ENCODE measurements around the gene LAMC3. TPM values are rescaled to one million over a fixed set of nuclear protein-coding genes. Genes with fewer than 3 reads are reported as not detected.

The LAMC3 gene
- total RNA-seq, 2 experiments from 2014 or later = 0.66 to 1.7 TPM

GRCh38 chr9:130961511-130962300 lies 47.3 kb upstream of the LAMC3 start:
- no peak for ATAC-seq (ENCODE audit: poor library complexity)
- POLR2A ChIA-PET = no interaction called here
- Mint-ChIP-seq H3K36me3 (ENCODE audit: low read depth) (no peaks in the 10 kb centered on the region), H3K27me3 (no peaks in the 10 kb centered on the region), H3K9me3 (no peaks in the 10 kb centered on the region), H3K4me1 (ENCODE audit: low read depth) (no peaks in the 10 kb centered on the region), H3K4me3 (no peak overlapping the region), H3K27ac (no peak overlapping the region)
- intact Hi-C loops (cut with DNase I, micrococcal nuclease) = no loop called here
- Histone ChIP-seq H3K36me3 (ENCODE audit: insufficient read depth, low read length) (no peaks in the 10 kb centered on the region), H3K9me3 (ENCODE audit: control insufficient read depth in 1 of 2, insufficient read depth in 1 of 2, low read length in 2 of 2) (peaks cover 0 to 28% of the 10 kb centered on the region in 2 experiments), H3K27me3 (ENCODE audit: control insufficient read depth in 1 of 2, insufficient read depth in 2 of 2, low read length in 2 of 2) (peaks cover 0 to 4% of the 10 kb centered on the region in 2 experiments), H3K27ac (ENCODE audit: low read depth in 1 of 2, low read length in 2 of 2) (no peak overlapping the region), H3K4me3 (ENCODE audit: low read length) (no peak overlapping the region), H3K4me1 (ENCODE audit: insufficient read depth, low read length) (no peaks in the 10 kb centered on the region)
- CTCF ChIA-PET = no interaction called here
- TF ChIP-seq CTCF (IDR thresholded peaks at IDR 0.05) = no peak
- no peak for DNase-seq

DNA sequence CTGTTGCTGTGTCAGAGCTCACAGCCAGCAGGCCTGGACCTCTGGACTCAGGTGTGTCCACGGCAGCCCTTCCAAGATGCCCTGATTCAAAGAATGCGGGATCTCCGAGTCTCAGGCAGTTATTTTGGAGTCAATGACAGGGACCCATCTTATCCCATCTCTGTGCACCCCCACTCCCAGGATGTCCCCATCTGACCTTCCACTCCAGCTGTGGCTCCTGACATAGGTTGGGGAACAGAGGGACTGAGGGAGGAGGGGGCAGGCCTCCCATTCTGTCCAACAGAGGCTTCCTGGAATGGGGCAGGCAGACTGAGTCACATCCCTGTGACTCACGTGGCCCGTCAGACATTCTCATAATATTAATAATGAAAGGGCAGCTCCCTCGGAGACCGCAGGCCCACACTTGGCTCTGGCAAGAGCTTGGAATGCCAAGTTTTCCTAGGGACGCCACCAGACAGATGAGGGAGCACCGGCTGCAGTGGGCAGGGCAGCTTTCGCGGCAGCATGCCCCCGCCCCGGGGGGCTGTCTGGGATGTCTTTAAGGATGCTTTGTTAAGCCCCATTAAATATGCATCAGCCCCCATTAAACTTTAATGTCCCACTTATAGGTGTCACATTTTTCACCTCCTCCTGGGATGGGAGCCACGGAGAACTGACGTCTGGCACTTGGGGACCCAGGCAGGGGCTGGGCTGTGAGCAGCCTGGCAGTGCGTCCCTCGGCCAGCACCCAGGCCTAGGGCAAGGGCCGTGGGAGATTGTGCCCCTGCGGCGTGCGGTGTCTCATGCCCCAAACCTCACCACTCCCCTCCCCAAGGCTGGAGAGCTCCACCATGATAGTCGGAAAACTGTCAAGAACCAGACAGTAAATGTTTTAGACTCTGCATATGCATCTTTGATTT lies 46.3 kb upstream of the LAMC3 start:
- POLR2A ChIA-PET = no interaction called here
- intact Hi-C loops (cut with DNase I, micrococcal nuclease) = no loop called here
- Mint-ChIP-seq H3K27me3 (no peaks in the 10 kb centered on the region), H3K36me3 (ENCODE audit: low read depth) (no peaks in the 10 kb centered on the region), H3K9me3 (no peaks in the 10 kb centered on the region), H3K27ac (no peak overlapping the region), H3K4me1 (ENCODE audit: low read depth) (no peaks in the 10 kb centered on the region), H3K4me3 (no peak overlapping the region)
- TF ChIP-seq CTCF (IDR thresholded peaks at IDR 0.05) = no peak
- Histone ChIP-seq H3K4me1 (ENCODE audit: insufficient read depth, low read length) (no peaks in the 10 kb centered on the region), H3K9me3 (ENCODE audit: control insufficient read depth in 1 of 2, insufficient read depth in 1 of 2, low read length in 2 of 2) (peaks cover 0 to 22% of the 10 kb centered on the region in 2 experiments), H3K4me3 (ENCODE audit: low read length) (no peak overlapping the region), H3K27me3 (ENCODE audit: control insufficient read depth in 1 of 2, insufficient read depth in 2 of 2, low read length in 2 of 2) (peaks cover 0 to 4% of the 10 kb centered on the region in 2 experiments), H3K36me3 (ENCODE audit: insufficient read depth, low read length) (no peaks in the 10 kb centered on the region), H3K27ac (ENCODE audit: low read depth in 1 of 2, low read length in 2 of 2) (no peak overlapping the region)
- CTCF ChIA-PET = no interaction called here
- ATAC-seq (ENCODE audit: poor library complexity) (no peak), DNase-seq (no peak)

DNA sequence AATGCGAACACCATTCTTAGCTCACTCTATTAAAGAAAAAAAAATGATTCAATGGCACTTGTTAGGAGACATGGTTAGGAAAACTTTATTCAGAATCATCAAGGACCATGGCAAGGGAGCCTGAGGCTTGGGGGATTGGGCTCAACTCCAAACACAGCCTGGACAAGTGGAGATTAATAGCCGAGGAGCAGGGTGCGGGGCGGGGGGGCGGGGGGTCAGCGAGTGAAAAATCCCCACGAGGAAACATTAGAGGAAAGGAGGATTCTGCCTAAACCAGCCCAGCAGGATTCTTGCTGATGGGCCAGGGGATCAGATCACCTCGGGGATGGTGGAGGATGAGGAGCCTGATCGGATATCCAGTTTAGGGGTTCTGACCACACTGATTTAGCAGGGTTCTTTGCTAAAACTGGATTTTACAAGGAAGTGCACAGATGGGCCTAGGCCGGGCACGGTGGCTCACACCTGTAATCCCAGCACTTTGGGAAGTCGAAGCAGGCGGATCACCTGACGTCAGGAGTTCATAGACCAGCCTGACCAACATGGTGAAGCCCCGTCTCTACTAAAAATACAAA lies 45.6 kb upstream of the LAMC3 start:
- Mint-ChIP-seq H3K27ac (no peak overlapping the region), H3K4me3 (no peak overlapping the region), H3K27me3 (no peaks in the 10 kb centered on the region), H3K36me3 (ENCODE audit: low read depth) (no peaks in the 10 kb centered on the region), H3K9me3 (no peaks in the 10 kb centered on the region), H3K4me1 (ENCODE audit: low read depth) (no peaks in the 10 kb centered on the region)
- Histone ChIP-seq H3K36me3 (ENCODE audit: insufficient read depth, low read length) (no peaks in the 10 kb centered on the region), H3K27me3 (ENCODE audit: control insufficient read depth in 1 of 2, insufficient read depth in 2 of 2, low read length in 2 of 2) (peaks cover 0 to 4% of the 10 kb centered on the region in 2 experiments), H3K27ac (ENCODE audit: low read depth in 1 of 2, low read length in 2 of 2) (no peak overlapping the region), H3K4me1 (ENCODE audit: insufficient read depth, low read length) (no peaks in the 10 kb centered on the region), H3K9me3 (ENCODE audit: control insufficient read depth in 1 of 2, insufficient read depth in 1 of 2, low read length in 2 of 2) (peaks cover 0 to 15% of the 10 kb centered on the region in 2 experiments), H3K4me3 (ENCODE audit: low read length) (no peak overlapping the region)
- DNase-seq = no peak
- intact Hi-C loops (cut with DNase I, micrococcal nuclease) = no loop called here
- ChIA-PET CTCF (no interaction called here), POLR2A (no interaction called here)
- TF ChIP-seq CTCF (IDR thresholded peaks at IDR 0.05) = no peak
- ATAC-seq (ENCODE audit: poor library complexity) = no peak
